ENCODE results near the gene SMCO3.

SMCO3 gene

DNA sequence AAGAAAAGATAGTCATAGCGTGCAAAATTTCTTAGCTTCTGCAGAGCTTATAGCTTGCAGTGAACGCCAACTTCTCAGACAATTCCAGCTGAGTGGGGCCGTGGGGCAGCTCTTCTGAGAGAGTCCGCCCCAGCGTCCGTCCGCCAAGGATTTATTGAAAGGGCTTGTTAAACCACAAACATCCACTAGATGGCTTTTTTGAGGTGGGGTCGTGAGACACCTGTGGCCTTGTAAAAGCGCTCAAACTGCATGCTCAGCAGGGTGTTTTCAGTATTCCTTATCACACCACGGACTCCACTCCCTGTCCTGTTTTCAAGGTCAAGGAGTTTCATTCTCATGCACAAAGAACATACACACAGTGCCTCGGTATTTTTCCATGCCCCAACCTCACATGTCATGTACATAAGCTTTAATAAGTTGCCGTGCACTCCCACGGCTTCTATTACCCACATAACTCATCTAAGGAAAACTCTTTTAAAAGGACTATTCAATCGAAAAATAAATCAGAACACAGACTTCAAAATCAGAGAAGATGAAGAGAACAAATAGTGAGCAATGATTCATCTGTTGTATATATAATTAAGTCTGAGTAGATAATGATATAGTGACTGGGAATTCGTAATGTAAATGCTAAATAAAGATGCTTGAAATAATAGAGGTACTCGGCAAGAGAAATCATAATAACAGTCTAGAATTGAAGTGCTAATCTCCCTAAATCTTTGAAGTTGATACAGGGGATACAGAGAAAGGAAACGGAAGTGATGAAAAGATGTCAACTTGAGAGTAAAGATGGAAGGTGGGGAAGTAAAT lies 57.4 kb downstream of the SMCO3 start (continued):
- TF ChIP-seq, protein P1, sequence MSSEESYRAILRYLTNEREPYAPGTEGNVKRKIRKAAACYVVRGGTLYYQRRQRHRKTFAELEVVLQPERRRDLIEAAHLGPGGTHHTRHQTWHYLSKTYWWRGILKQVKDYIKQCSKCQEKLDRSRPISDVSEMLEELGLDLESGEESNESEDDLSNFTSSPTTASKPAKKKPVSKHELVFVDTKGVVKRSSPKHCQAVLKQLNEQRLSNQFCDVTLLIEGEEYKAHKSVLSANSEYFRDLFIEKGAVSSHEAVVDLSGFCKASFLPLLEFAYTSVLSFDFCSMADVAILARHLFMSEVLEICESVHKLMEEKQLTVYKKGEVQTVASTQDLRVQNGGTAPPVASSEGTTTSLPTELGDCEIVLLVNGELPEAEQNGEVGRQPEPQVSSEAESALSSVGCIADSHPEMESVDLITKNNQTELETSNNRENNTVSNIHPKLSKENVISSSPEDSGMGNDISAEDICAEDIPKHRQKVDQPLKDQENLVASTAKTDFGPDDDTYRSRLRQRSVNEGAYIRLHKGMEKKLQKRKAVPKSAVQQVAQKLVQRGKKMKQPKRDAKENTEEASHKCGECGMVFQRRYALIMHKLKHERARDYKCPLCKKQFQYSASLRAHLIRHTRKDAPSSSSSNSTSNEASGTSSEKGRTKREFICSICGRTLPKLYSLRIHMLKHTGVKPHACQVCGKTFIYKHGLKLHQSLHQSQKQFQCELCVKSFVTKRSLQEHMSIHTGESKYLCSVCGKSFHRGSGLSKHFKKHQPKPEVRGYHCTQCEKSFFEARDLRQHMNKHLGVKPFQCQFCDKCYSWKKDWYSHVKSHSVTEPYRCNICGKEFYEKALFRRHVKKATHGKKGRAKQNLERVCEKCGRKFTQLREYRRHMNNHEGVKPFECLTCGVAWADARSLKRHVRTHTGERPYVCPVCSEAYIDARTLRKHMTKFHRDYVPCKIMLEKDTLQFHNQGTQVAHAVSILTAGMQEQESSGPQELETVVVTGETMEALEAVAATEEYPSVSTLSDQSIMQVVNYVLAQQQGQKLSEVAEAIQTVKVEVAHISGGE (tag by site-specific recombination; conservative IDR thresholded peaks at IDR 0.05; ENCODE audit: low read depth) = no peak
- no peak for TF ChIP-seq ZNF548 (tag by site-specific recombination; IDR thresholded peaks at IDR 0.05)
- TF ChIP-seq SCRT2 (tag by site-specific recombination; IDR thresholded peaks at IDR 0.05) = peak; percentile 93
- TF ChIP-seq, protein P2, sequence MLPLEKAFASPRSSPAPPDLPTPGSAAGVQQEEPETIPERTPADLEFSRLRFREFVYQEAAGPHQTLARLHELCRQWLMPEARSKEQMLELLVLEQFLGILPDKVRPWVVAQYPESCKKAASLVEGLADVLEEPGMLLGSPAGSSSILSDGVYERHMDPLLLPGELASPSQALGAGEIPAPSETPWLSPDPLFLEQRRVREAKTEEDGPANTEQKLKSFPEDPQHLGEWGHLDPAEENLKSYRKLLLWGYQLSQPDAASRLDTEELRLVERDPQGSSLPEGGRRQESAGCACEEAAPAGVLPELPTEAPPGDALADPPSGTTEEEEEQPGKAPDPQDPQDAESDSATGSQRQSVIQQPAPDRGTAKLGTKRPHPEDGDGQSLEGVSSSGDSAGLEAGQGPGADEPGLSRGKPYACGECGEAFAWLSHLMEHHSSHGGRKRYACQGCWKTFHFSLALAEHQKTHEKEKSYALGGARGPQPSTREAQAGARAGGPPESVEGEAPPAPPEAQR (tag by site-specific recombination; IDR thresholded peaks at IDR 0.05) = no peak

Measured in HEK293 (cell line).